Measurements from ENCODE around the gene HELZ2.

- TF ChIP-seq CTCF (tag by site-specific recombination; IDR thresholded peaks at IDR 0.05) (no peak), REST (tag by site-specific recombination; IDR thresholded peaks at IDR 0.05) (no peak), ZNF121 (tag by site-specific recombination; IDR thresholded peaks at IDR 0.05) (no peak), ZNF660 (tag by site-specific recombination; IDR thresholded peaks at IDR 0.05) (no peak), FEZF1 (tag by site-specific recombination; IDR thresholded peaks at IDR 0.05) (no peak), ZNF639 (tag by site-specific recombination; IDR thresholded peaks at IDR 0.05) (no peak), ATF2 (tag by site-specific recombination; IDR thresholded peaks at IDR 0.05; ENCODE audit: low read depth) (no peak), TCF7L2 (IDR thresholded peaks at IDR 0.05; ENCODE audit: borderline replicate concordance, low read depth, low read length) (no peak)
Observed at GRCh38 chr20:63622732-63623131, 48.7 kb upstream of the HELZ2 start.

All from HEK293 (cell line).